PC-9 (cell line): ENCODE data around the gene TMEM176A.

ENCODE experiments used
- EZH2 ChIP-seq: fragments of 200-600 bp; sonication (generic); IDR thresholded peaks from 2 replicates; pipeline ENCODE4 v1.8.0; 2017; ENCODE audit warnings: antibody characterized with exemption, low read depth
- TF ChIP-seq, protein P1 (sequence below): fragments of 200-600 bp; sonication (generic); conservative IDR thresholded peaks from 2 replicates; pipeline ENCODE4 v1.6.1; 2017; ENCODE audit warnings: mixed run types, antibody characterized with exemption, mild to moderate bottlenecking, moderate library complexity

DNA sequence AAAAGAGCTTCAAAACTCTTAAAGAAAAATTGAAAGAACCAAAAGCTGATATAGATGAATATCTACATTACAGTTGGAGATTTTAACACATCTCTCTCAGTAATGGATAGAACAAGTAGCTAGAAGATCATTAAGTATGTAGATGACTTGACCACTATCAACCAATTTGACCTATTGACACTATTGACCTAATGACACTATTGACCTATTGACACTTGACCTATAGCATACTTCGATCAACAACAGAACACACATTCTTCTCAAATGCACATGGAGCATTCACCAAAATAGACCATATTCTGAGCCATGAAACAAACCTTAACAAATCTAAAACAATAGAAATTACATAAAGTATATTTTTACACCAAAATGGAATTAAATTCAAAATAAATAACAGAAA is 41.1 kb upstream of the TMEM176A start:
- no peak for TF ChIP-seq EZH2
- TF ChIP-seq, protein P1, sequence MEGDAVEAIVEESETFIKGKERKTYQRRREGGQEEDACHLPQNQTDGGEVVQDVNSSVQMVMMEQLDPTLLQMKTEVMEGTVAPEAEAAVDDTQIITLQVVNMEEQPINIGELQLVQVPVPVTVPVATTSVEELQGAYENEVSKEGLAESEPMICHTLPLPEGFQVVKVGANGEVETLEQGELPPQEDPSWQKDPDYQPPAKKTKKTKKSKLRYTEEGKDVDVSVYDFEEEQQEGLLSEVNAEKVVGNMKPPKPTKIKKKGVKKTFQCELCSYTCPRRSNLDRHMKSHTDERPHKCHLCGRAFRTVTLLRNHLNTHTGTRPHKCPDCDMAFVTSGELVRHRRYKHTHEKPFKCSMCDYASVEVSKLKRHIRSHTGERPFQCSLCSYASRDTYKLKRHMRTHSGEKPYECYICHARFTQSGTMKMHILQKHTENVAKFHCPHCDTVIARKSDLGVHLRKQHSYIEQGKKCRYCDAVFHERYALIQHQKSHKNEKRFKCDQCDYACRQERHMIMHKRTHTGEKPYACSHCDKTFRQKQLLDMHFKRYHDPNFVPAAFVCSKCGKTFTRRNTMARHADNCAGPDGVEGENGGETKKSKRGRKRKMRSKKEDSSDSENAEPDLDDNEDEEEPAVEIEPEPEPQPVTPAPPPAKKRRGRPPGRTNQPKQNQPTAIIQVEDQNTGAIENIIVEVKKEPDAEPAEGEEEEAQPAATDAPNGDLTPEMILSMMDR, result no peak
